LoVo (cell line): ENCODE results near the gene BMPR2.
"Not testable (repeated sequence)": the region's sequence is repeated elsewhere in the genome, so short reads cannot be mapped to it uniquely, and the experiment has no call there.

Experiments used
- DNase-seq: peaks from one replicate; pipeline ENCODE4 v3.0.0-alpha.2; 2016; ENCODE audit warnings: low spot score

The BMPR2 gene

GRCh38 chr2:202375609-202376408 lies at the start of gene BMPR2:
Gene BMPR2, plus strand, starts transcription at chr2:202376327. Its CDS starts 1,148 bp downstream, at chr2:202377475.
- peak; percentile 93 for DNase-seq

GRCh38 chr2:202327858-202328257 lies 48.3 kb upstream of the BMPR2 start:
- no peak for DNase-seq

GRCh38 chr2:202335791-202336467 lies 40.2 kb upstream of the BMPR2 start:
- DNase-seq = no peak

- no peak for DNase-seq
These were observed 39.0 kb upstream of the BMPR2 start for GRCh38 chr2:202337151-202337550.

GRCh38 chr2:202337706-202338346 lies 38.3 kb upstream of the BMPR2 start:
- no peak for DNase-seq

DNA sequence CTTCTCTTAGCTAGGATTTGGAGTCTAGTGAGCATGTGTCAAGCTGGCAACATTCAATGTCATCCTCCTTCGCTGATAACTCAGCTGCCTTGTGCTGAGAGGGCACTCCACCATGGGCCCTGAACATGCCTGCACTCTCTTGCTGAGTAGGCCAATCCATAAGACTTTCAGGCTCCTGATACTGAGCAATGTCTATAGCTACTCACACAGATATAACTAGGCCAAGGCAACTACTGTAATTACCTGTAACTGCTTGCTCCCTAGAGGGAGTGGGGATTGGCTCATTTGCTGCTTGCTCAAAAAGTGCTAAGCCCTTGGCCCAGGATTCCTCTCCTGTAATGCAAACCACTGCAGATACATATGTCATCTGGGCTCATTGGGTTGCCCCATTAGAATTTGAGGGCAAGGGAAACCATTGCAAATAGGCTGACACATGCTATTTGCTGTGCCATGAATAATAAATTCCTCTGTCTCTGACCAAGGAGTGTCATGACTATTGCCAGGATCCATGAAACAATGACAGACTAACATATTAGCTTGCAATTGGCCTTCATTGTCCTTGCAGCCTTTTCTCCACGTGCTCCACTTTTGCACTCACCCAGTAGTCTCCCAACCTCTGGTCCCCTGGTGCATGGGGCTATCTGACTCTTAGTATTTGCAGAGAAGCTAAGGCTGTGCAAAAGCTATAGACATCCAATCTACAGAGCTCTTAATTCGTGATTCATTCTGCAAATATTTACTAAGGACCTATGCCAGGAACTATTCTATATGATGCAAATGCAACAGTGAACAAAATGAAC lies 36.9 kb upstream of the BMPR2 start:
- DNase-seq = peak; percentile 49

DNA sequence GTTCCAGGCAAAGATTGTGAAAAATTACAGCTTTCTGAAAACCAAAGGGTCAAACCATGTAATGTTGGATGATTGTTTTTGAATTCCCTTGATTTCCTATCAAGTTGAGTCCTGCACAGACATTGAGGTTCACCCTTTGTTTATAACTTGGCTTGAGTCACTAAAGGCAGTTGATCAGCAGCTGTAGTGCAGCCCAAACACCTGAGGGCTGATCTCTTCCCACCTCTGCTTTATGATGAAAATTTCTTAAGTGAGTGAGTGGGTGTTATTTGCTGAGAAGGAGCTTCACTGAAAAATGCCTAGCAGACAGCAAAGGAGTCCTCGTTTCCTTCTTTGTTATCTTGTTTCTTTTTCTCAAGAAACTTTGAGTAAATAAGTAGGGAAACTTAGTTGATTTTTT lies 31.9 kb upstream of the BMPR2 start:
- DNase-seq = no peak

DNA sequence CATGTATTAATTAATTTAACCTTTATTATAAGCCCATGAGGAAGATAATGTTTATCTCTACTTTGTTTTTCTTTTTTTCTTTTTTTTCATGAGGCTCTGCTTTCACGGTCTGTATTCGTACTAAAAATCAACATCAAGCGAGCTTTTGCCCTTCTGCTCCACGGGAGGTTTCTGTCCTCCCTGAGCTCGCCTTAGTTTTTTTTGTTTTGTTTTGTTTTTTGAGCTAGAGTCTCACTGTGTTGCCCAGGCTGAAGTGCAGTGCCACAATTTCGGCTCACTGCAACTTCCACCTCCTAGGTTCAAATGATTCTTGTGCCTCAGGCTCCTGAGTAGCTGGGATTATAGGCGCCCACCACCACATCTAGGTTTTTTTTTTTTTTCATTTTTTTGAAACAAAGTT lies 29.9 kb upstream of the BMPR2 start:
- no peak for DNase-seq

DNA sequence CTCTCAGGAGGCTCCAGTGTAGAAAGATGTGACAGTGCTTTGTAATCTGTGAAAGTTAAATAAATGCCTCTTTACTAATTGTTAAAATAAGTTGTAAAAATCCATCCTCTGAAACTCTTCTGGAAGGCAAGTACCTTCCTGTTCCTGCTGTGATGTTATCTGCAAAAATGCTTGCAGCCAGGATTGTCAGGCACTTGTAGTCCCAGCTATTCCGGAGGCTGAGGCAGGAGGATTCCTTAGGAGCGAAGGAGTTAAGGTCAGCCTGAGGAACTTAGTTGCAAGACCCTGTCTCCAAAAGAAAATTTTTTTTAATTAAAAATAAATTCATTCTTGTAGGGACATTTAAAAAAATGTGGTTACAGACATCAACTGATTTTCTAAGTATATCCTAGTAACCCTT lies 22.7 kb upstream of the BMPR2 start:
- DNase-seq = no peak

DNA sequence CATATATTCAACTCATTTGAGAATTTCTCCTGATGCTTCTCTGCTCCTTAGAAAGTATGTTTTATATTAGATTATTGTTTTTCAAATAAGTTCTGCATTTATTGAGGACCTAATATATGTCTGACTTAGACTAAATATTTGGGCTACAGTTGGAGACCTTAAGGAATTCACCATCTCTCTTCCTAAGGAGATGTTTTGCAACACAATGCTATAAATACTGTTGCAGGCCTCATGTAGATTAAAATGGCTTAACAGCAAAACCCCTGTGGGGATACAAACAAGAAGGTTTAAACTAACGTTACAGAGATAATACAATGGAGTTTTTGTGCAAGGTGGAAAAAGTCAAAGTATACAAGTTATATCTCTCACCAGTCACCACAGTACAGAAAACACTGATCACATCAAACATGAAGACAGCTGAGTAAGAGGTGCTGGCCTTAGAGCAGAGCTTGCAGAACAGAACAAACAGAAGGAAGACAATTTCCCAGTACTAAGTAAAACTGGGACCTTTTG lies 20.1 kb upstream of the BMPR2 start:
- DNase-seq = no peak

- not testable (repeated sequence) for DNase-seq
These were observed 17.2 kb upstream of the BMPR2 start for GRCh38 chr2:202358924-202359323.

DNA sequence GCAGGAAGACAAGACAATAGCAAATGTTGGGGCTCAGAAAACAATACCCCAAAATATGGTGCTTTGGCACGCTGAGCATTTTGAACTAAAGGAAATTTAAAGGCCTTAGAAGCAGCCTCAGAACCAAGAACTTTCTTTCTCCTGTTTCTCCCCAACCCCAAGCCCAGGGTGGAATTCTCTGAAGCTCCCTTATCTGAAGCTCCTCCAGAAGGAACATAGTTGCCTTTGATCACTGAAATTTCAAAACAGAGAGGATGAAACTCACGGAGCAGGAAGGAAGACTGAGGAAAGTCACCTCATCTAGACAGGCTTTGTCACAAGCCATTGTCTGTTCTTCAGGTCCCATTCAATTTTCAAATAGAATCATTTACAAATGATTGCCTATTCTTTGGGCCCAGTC lies 15.5 kb upstream of the BMPR2 start:
- DNase-seq = no peak

DNA sequence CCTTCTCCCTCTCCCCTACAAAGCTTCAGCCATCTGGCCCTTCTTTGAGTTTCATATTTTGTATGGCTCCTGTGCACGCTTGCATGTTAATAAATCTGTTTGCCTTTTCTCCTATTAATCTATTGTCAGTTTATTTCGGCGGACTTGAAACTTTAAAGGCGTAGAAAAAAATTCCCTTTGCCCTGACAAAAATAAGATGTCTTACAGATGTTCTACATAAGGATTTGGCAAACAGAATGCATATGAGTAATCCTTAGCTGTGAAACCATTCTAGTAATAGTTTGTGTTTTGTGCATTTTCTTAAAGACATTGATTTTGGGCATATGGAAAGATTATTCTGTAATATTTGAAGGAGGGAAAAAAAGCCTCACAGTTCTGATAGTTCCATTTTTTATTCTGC lies 15.0 kb upstream of the BMPR2 start:
- no peak for DNase-seq

DNA sequence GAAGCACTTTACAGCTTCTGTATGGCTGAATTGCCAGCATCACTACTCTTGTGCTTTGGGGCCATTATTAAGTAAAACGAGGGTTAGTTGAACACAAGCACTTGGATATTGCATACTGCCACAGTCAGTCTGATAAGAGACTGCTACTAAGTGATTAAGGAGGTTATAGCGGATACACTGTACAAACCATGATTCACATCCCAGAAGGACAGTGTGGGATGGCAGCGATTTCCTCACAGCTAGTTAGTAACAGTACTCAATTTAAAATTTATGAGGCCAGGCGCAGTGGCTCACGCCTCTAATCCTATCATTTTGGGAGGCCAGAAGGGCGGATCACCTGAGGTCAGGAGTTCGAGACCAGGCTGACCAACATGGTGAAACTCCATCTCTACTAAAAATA lies 2.6 kb upstream of the BMPR2 start:
- DNase-seq = no peak

DNA sequence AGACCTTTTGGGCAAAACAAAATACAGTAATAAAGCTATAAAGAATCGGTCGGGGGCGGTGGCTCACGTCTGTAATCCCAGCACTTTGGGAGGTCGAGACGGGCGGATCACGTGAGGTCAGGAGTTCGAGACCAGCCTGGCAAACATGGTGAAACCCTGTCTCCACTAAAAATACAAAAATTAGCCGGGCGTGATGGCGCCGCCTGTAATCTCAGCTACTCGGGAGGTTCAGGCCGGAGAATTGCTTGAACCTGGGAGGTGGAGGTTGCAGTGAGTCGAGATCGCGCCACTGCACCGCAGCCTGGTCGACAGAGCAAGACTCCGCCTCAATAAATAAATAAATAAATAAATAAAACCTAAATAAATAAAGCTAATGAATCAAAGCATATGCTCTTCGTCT lies 1.7 kb upstream of the BMPR2 start:
- not testable (repeated sequence) for DNase-seq

DNA sequence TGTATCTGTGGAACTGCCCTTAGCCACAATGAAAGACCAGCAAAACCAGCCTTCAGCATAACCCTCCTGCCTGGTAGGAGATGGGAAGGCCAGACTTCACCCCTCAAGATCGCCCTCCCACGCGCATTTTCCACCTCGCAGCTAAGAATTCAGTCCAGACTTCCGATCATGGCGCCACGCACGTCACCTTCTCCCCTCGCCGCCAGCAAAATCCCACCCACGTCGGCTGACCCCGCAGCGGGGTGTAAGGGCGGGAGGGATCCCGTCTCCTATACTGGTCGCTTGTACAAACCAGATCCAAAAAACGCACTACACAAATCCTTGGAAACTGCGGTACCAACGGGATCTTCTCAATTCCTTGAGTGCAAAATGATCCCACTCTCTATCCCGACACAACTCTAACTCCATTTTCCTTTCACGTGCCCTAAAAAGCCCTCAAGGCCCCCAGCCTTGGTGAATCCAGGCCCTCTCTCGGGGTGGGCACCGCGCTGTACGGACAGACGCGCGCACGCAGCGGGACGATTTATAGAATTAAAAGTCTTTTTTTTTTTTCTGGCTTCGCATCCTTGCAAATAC lies 1.0 kb upstream of the BMPR2 start:
- no peak for DNase-seq

GRCh38 chr2:202376460-202377206 lies 506 bp downstream of the BMPR2 start:
- peak; percentile 41 for DNase-seq

- no peak for DNase-seq
These were observed 1.2 kb downstream of the BMPR2 start for GRCh38 chr2:202377207-202377761.

- DNase-seq = no peak
These were observed 1.9 kb downstream of the BMPR2 start for GRCh38 chr2:202378001-202378400.

GRCh38 chr2:202378662-202379358 lies 2.7 kb downstream of the BMPR2 start:
- no peak for DNase-seq
